ENCODE data around the gene HOXA6. TPM values are rescaled to one million over a fixed set of nuclear protein-coding genes. Genes with fewer than 3 reads are reported as not detected.

The HOXA6 gene
- total and polyA plus RNA-seq, 9 of the 15 experiments (the other 6 are each of a cell fraction or from before 2014, with no cell fraction given) = not detected

DNA sequence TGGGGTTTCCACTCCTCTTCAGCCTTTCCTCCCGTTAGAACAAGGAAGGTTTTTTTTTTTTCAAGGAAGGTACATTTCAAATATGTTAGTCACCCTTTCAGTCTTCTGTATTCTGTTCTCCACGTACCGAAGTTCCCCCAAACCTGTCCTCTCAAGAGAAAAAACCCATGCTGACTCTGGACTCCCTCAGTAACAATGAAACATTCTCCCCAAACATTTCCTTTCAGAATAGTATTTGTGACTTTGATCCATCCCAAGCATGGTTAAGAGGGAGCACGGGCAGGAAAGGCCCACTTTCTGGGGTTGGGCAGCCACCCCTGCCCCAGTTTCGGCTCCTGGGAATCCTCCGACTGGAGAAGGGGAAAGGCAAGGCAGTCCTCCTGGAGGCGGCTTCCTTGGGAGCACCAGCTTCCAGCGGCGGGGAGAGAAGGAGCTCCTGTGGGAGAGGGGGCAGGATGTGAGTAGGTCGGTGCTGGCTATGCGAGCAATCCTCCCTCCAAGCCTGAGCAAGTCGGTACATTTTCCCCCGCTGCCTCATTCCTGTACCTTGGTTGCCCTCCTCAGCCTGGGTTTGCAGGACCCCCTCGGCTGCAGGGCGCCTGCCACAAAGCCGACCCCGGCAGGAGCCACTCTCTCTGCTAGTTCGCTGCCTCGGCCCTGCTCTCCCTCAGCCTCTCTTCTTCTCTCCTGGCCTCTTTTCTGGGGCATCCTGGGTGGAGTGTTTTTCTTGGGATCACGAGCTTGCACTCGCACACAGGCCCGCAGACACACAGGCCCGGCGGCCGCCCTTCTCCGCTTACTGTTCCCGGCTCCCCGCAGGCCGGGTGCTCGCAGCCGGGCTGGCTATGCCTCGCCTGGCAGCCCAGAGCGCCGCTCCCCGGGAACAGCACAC is 49.6 kb downstream of the HOXA6 start:
- no peak overlapping the region for H3K4me2 ChIP-seq (ENCODE audit: insufficient read depth, low read length)
- H3K27me3 ChIP-seq (ENCODE audit: control insufficient read depth in 2 of 2, insufficient read depth in 2 of 2, low read length in 2 of 2) = peaks cover 53 to 73% of the 10 kb centered on the region in 2 experiments
- no peaks in the 10 kb centered on the region for H3K79me2 ChIP-seq (ENCODE audit: control insufficient read depth, insufficient read depth, low read length)
- intact Hi-C loops (cut with micrococcal nuclease) = no loop called here
- no peaks in the 10 kb centered on the region for H4K20me1 ChIP-seq (replicated peaks; ENCODE audit: control insufficient read depth, insufficient read depth, low read length)
- peaks cover 0 to 17% of the 10 kb centered on the region in 2 experiments; a peak in 2 of 5 replicates for H3K4me1 ChIP-seq (replicated peaks in 1 of 2; ENCODE audit: control insufficient read depth in 2 of 2, insufficient read depth in 2 of 2, low read length in 2 of 2)
- H3K4me3 ChIP-seq = no peak overlapping the region
- no peak for FAIRE-seq
- H3K36me3 ChIP-seq (ENCODE audit: control insufficient read depth, insufficient read depth, low read length) = no peaks in the 10 kb centered on the region
- DNase-seq (ENCODE audit: extremely low read depth in 1 of 4, low spot score in 3 of 4) = no peak
- no peak for ATAC-seq
- H3K9ac ChIP-seq (ENCODE audit: insufficient read depth in 1 of 2, low read depth in 2 of 2, low read length in 2 of 2) = no peak overlapping the region
- H2AFZ ChIP-seq (ENCODE audit: low read depth, low read length) = no peak overlapping the region
- H3K9me3 ChIP-seq (replicated peaks; ENCODE audit: control insufficient read depth, insufficient read depth, low read depth, low read length) = no peaks in the 10 kb centered on the region
- in situ Hi-C loops (cut with MboI) = no loop called here
- 7% methylated on average over 29 of the region's 35 CpGs for whole genome bisulfite sequencing (ENCODE audit: insufficient coverage, low coverage, missing lambda C conversion rate)
- no TSS peak for BruUV-seq (replicated peaks)
- no peaks in the 10 kb centered on the region for H3K9me1 ChIP-seq (ENCODE audit: control insufficient read depth, insufficient read depth, low read length)
- no peak overlapping the region for H3K27ac ChIP-seq (ENCODE audit: extremely low read depth, low read depth, low read length)
- CTCF ChIA-PET (ENCODE audit: low intra/inter-chr PET ratio) = no interaction called here
- POLR2A ChIA-PET = interaction anchor here (0.5 kb wide), 1 partner anchor 260 kb away, joined by 3 read pairs; no protein-coding TSS in a partner anchor
- TF ChIP-seq ZNF41 (CRISPR knock-in tag; conservative IDR thresholded peaks at IDR 0.05) = no peak
- TF ChIP-seq KLF6 (CRISPR knock-in tag; IDR thresholded peaks at IDR 0.05; ENCODE audit: borderline replicate concordance) = no peak
- TF ChIP-seq EZH2 (IDR thresholded peaks at IDR 0.05; ENCODE audit: borderline replicate concordance, low read depth, low read length) = 0 out of 2 replicates have a peak, but pooled peaks have one; percentile 25
- no peak for TF ChIP-seq JUNB (CRISPR knock-in tag; conservative IDR thresholded peaks at IDR 0.05)
